CD4-positive, CD25-positive, alpha-beta regulatory T cell (primary cell): ENCODE results near the gene DCTN5. TPM values are rescaled to one million over a fixed set of nuclear protein-coding genes. Genes with fewer than 3 reads are reported as not detected.

Experiments
- ATAC-seq, 2 donors: fragments of 150-1000 bp; cut with Tn5 transposase; one replicate each; pipeline ENCODE4 v1.10.0; 2021; ENCODE audit warnings: low read depth in 2 of 2, moderate number of reproducible peaks in 2 of 2, moderate library complexity in 1 of 2
- DNase-seq, 3 donors: peaks; one replicate each; pipeline versions ENCODE4 v3.0.0 to v3.0.0-alpha.2; 2012 to 2022; ENCODE audit warnings: mixed read lengths in 1 of 3
- H3K27ac ChIP-seq: one replicate; pipeline ENCODE4 v1.7.0; 2013; ENCODE audit warnings: mild to moderate bottlenecking, low read length; ENCODE audit not compliant: insufficient read depth, poor library complexity, severe bottlenecking
- H3K27me3 ChIP-seq: one replicate; pipeline ENCODE4 v1.7.0; 2013; ENCODE audit warnings: low read length; ENCODE audit not compliant: control insufficient read depth, insufficient read depth
- H3K36me3 ChIP-seq: one replicate; pipeline ENCODE4 v1.7.0; 2013; ENCODE audit warnings: mild to moderate bottlenecking, low read length, moderate library complexity; ENCODE audit not compliant: control insufficient read depth, insufficient read depth
- H3K4me1 ChIP-seq: 2 replicates; pipeline ENCODE4 v1.7.0; 2013; ENCODE audit warnings: mild to moderate bottlenecking, low read length; ENCODE audit not compliant: insufficient read depth, control insufficient read depth, poor library complexity, severe bottlenecking
- H3K4me3 ChIP-seq: one replicate; pipeline ENCODE4 v1.7.0; 2013; ENCODE audit warnings: low read depth, mild to moderate bottlenecking, low read length, moderate library complexity
- H3K9me3 ChIP-seq, 2 experiments: 1 replicate in 1 of 2; 2 replicates in 1 of 2; pipeline ENCODE4 v1.7.0; 2013; ENCODE audit warnings: low read length in 2 of 2, mild to moderate bottlenecking in 1 of 2, moderate library complexity in 1 of 2; ENCODE audit not compliant: control insufficient read depth in 2 of 2
- H3K27ac Mint-ChIP-seq, 3 donors: one replicate each; pipeline ENCODE4 v1.8.0; 2020 to 2022; ENCODE audit warnings: mild to moderate bottlenecking in 3 of 3, mixed read lengths in 3 of 3, moderate library complexity in 2 of 3
- H3K27me3 Mint-ChIP-seq: one replicate; pipeline ENCODE4 v1.8.0; 2022; ENCODE audit warnings: mild to moderate bottlenecking, mixed read lengths
- H3K36me3 Mint-ChIP-seq: one replicate; pipeline ENCODE4 v1.8.0; 2020; ENCODE audit warnings: mixed read lengths
- H3K4me1 Mint-ChIP-seq, 4 donors: one replicate each; pipeline ENCODE4 v1.8.0; 2020 to 2022; ENCODE audit warnings: mixed read lengths in 4 of 4, mild to moderate bottlenecking in 1 of 4
- H3K4me3 Mint-ChIP-seq, 4 donors: one replicate each; pipeline ENCODE4 v1.8.0; 2020 to 2022; ENCODE audit warnings: mild to moderate bottlenecking in 4 of 4, mixed read lengths in 4 of 4, moderate library complexity in 3 of 4
- H3K9me3 Mint-ChIP-seq, 7 donors: one replicate each; pipeline ENCODE4 v1.8.0; 2020 to 2022; ENCODE audit warnings: mixed read lengths in 7 of 7, mild to moderate bottlenecking in 3 of 7, moderate library complexity in 2 of 7
- polyA plus RNA-seq, 4 donors: library from polyadenylated mRNA; unstranded; fragments of 300-500 nt; fragmentation: Illumina TruSeq; gene quantifications; one replicate each; pipeline ENCODE4 v1.2.3, GENCODE V29; 2021
- total RNA-seq: library from RNA; stranded (reverse); gene quantifications from one replicate; pipeline ENCODE4 v1.2.3, GENCODE V29; 2022

The DCTN5 gene
- total and polyA plus RNA-seq, 5 donors from 2014 or later: 59.7 to 91.8 (median 64.5) TPM

- H3K27ac ChIP-seq: no peak overlapping the region
- H3K4me3 ChIP-seq: no peak overlapping the region
- H3K27me3 Mint-ChIP-seq: no peaks in the 10 kb centered on the region
- no peaks in the 10 kb centered on the region for H3K27me3 ChIP-seq
- ATAC-seq: no peak
- H3K4me1 Mint-ChIP-seq: peaks cover 7 to 23% (median 16%) of the 10 kb centered on the region in 4 donors
- no peak overlapping the region for H3K4me3 Mint-ChIP-seq
- H3K27ac Mint-ChIP-seq: peak overlapping the region in 2 of 3 donors; percentile 20 to 23
- peaks cover 0 to 2% (median 0%) of the 10 kb centered on the region in 7 donors for H3K9me3 Mint-ChIP-seq
- DNase-seq: no peak
- no peaks in the 10 kb centered on the region for H3K4me1 ChIP-seq
- no peaks in the 10 kb centered on the region for H3K9me3 ChIP-seq
- H3K36me3 Mint-ChIP-seq: peaks cover 31% of the 10 kb centered on the region
- peaks cover 21% of the 10 kb centered on the region for H3K36me3 ChIP-seq
Observed at GRCh38 chr16:23634461-23635036, 6.7 kb upstream of the DCTN5 start.

DNA sequence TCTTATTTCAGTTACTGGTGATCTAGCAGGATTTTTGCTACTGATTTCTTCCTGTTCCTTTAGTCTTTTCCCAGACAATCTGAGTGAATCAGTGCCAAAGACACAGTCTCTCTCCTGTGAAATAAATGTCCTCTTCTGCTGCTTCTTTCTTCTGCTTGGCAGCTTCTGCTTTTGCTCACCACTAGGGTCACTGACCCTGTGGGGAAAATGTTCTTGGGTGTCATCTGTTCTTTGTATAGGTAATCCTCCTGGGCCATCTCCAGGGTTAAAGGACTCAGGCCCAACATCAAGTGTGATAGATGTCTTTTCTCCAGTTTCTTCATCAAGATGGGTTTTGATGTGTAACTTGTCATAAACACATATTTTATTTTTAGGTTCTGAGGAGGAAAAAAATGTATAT lies 5.3 kb upstream of the DCTN5 start:
- Mint-ChIP-seq H3K9me3 (peaks cover 0 to 2% (median 0%) of the 10 kb centered on the region in 7 donors), H3K4me1 (peaks cover 7 to 28% (median 22%) of the 10 kb centered on the region in 4 donors), H3K36me3 (peaks cover 24% of the 10 kb centered on the region), H3K27ac (peak overlapping the region in 1 of 3 donors; percentile 39), H3K27me3 (no peaks in the 10 kb centered on the region), H3K4me3 (no peak overlapping the region)
- Histone ChIP-seq H3K4me3 (no peak overlapping the region), H3K9me3 (no peaks in the 10 kb centered on the region), H3K4me1 (peaks cover 9% of the 10 kb centered on the region), H3K27ac (no peak overlapping the region), H3K36me3 (peaks cover 17% of the 10 kb centered on the region), H3K27me3 (no peaks in the 10 kb centered on the region)
- DNase-seq (no peak), ATAC-seq (no peak)

DNA sequence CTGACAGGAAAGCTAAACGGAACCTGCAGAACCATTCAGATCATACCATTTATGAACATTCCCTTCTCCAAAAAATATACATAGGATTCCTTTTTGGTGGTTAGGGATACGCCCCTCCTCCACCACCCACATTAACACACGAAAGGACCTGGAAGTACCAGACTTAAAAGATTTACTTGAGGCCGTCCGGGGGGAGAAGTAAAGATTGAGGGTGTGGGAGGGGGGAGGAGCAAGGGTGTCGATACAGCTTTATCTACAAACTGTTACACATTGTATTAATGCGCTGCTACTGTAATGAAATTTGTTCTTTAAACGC lies 693 bp upstream of the DCTN5 start:
- H3K27ac ChIP-seq: peak overlapping the region; percentile 83
- Mint-ChIP-seq H3K27me3 (peaks cover 4% of the 10 kb centered on the region), H3K4me1 (peaks cover 19 to 43% (median 28%) of the 10 kb centered on the region in 4 donors), H3K27ac (peak overlapping the region; percentile 95 to 98 (median 95)), H3K9me3 (peaks cover 0 to 4% (median 0%) of the 10 kb centered on the region in 7 donors), H3K4me3 (peak overlapping the region; percentile 98 to 99 (median 98)), H3K36me3 (peaks cover 22% of the 10 kb centered on the region)
- H3K4me1 ChIP-seq: peaks cover 18% of the 10 kb centered on the region
- no peak for ATAC-seq
- no peaks in the 10 kb centered on the region for H3K9me3 ChIP-seq
- peak overlapping the region; percentile 95 for H3K4me3 ChIP-seq
- H3K36me3 ChIP-seq: peaks cover 19% of the 10 kb centered on the region
- DNase-seq: peak in 1 of 3 donors; percentile 33
- no peaks in the 10 kb centered on the region for H3K27me3 ChIP-seq

GRCh38 chr16:23642246-23642774 lies 1.0 kb downstream of the DCTN5 start:
- Mint-ChIP-seq H3K27me3 (peaks cover 4% of the 10 kb centered on the region), H3K9me3 (peaks cover 0 to 4% (median 0%) of the 10 kb centered on the region in 7 donors), H3K4me1 (peaks cover 20 to 61% (median 41%) of the 10 kb centered on the region in 4 donors), H3K4me3 (peak overlapping the region; percentile 98 to 99 (median 98)), H3K27ac (peak overlapping the region; percentile 95 to 98 (median 98)), H3K36me3 (peaks cover 30% of the 10 kb centered on the region)
- Histone ChIP-seq H3K27me3 (no peaks in the 10 kb centered on the region), H3K9me3 (no peaks in the 10 kb centered on the region), H3K4me1 (peaks cover 18% of the 10 kb centered on the region), H3K27ac (peak overlapping the region; percentile 83), H3K4me3 (peak overlapping the region; percentile 67), H3K36me3 (peaks cover 19% of the 10 kb centered on the region)
- ATAC-seq: no peak
- peak in 1 of 3 donors; percentile 7 for DNase-seq

DNA sequence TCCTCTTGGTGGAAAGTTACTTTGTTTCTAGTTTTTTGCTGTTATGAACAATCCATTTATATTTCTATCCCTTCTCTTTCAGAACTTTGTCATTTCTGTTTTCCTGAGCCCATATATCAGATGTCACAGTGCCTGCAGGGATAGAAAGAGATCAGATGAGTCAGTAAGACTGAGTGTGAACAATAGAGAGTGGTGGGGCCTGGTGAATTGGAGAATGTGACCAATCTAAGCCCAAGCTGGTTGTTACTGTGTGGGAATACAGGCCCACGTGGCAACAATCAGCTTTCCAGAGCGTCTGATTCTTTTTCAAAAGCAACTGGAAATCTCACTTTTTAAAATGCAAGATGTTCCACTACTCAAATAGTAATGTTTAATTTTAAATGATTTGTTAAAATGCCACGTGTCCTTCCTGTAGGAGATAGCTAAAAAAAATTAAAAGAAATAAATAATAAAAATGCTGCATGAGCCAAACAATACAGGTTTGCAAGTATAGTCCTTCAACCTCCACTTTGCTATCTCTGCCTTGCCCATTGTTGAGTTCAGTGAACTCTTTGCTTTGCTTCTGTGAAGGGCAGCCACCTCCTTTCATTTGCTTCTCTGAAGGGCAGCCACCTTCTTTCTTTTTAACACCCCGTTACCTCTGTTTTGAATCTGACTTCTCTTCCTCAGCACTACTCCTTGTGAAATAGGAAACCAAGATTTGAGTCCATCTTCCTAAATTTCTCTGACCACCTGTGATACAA lies 9.6 kb downstream of the DCTN5 start:
- no peak for DNase-seq
- peak overlapping the region; percentile 13 to 82 (median 71) for H3K27ac Mint-ChIP-seq
- H3K9me3 Mint-ChIP-seq: no peaks in the 10 kb centered on the region
- no peaks in the 10 kb centered on the region for H3K9me3 ChIP-seq
- ATAC-seq: no peak
- H3K36me3 Mint-ChIP-seq: peaks cover 61% of the 10 kb centered on the region
- no peak overlapping the region for H3K27ac ChIP-seq
- peaks cover 16 to 57% (median 45%) of the 10 kb centered on the region in 4 donors for H3K4me1 Mint-ChIP-seq
- no peaks in the 10 kb centered on the region for H3K4me1 ChIP-seq
- peak overlapping the region in 2 of 4 donors; percentile 4 to 17 for H3K4me3 Mint-ChIP-seq
- no peaks in the 10 kb centered on the region for H3K27me3 ChIP-seq
- H3K27me3 Mint-ChIP-seq: no peaks in the 10 kb centered on the region
- H3K36me3 ChIP-seq: peaks cover 35% of the 10 kb centered on the region
- H3K4me3 ChIP-seq: no peak overlapping the region

DNA sequence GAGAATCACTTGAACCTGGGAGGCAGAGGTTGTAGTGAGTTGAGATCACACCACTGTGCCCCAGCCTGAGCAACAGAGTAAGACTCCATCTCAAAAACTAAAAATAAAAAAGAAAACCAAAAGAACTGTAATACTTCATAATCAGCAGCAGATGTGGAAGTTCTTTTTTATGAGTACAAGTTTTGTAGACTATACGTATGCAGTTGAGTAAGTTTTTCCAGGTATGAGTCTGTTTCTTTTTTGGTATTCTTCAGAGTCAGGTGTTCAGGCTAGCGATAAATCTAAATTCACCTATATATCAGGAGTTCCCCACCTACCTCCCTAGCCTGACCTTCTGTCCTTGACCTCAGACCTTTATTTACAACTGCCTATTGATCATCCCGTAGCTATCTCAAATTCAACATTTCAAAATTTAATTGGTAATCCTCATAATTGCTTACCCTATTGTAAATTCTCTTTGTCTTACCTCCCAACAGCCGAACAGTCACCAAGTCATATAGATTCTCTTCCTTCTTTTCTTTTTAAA lies 10.7 kb downstream of the DCTN5 start:
- Histone ChIP-seq H3K4me1 (no peaks in the 10 kb centered on the region), H3K36me3 (peaks cover 29% of the 10 kb centered on the region), H3K4me3 (no peak overlapping the region), H3K27ac (no peak overlapping the region), H3K27me3 (no peaks in the 10 kb centered on the region), H3K9me3 (no peaks in the 10 kb centered on the region)
- Mint-ChIP-seq H3K27ac (peak overlapping the region in 2 of 3 donors; percentile 2 to 44), H3K27me3 (no peaks in the 10 kb centered on the region), H3K9me3 (no peaks in the 10 kb centered on the region), H3K36me3 (peaks cover 53% of the 10 kb centered on the region), H3K4me3 (peak overlapping the region in 1 of 4 donors; percentile 6), H3K4me1 (peaks cover 16 to 52% (median 39%) of the 10 kb centered on the region in 4 donors)
- ATAC-seq (peak in 1 of 2 donors; percentile 22), DNase-seq (no peak)

- Mint-ChIP-seq H3K36me3 (peaks cover 81% of the 10 kb centered on the region), H3K4me1 (peaks cover 0 to 20% (median 10%) of the 10 kb centered on the region in 4 donors), H3K9me3 (no peaks in the 10 kb centered on the region), H3K27me3 (no peaks in the 10 kb centered on the region), H3K27ac (peak overlapping the region in 1 of 3 donors; percentile 44), H3K4me3 (no peak overlapping the region)
- H3K27me3 ChIP-seq: no peaks in the 10 kb centered on the region
- no peaks in the 10 kb centered on the region for H3K9me3 ChIP-seq
- no peak overlapping the region for H3K27ac ChIP-seq
- H3K4me3 ChIP-seq: no peak overlapping the region
- peaks cover 97% of the 10 kb centered on the region for H3K36me3 ChIP-seq
- ATAC-seq (no peak), DNase-seq (no peak)
- no peaks in the 10 kb centered on the region for H3K4me1 ChIP-seq
Observed at GRCh38 chr16:23663918-23664317, 22.7 kb downstream of the DCTN5 start.
